Measurements from ENCODE around the gene IPO13.
A peak's percentile ranks its signal among the peaks of the same experiment; 100 is the strongest.

Gene IPO13

GRCh38 chr1:43977376-43978263 lies 30.9 kb downstream of the IPO13 start:
- Histone ChIP-seq H3K4me1 (ENCODE audit: control insufficient read depth, insufficient read depth, low read length) (peaks cover 39% of the 10 kb centered on the region), H3K4me3 (ENCODE audit: low read length) (no peak overlapping the region), H3K27me3 (replicated peaks; ENCODE audit: control insufficient read depth, insufficient read depth, low read length) (no peaks in the 10 kb centered on the region), H3K9ac (ENCODE audit: low read length) (no peak overlapping the region), H3K36me3 (ENCODE audit: control insufficient read depth, insufficient read depth, low read length, severe bottlenecking) (peaks cover 21% of the 10 kb centered on the region), H3K9me3 (ENCODE audit: control insufficient read depth, low read length) (no peaks in the 10 kb centered on the region)
- DNase-seq (ENCODE audit: low read depth), result no peak

- peaks cover 39% of the 10 kb centered on the region for H3K4me1 ChIP-seq (ENCODE audit: control insufficient read depth, insufficient read depth, low read length)
- no peak for DNase-seq (ENCODE audit: low read depth)
- peak overlapping the region; percentile 81 for H3K4me3 ChIP-seq (ENCODE audit: low read length)
- H3K27me3 ChIP-seq (replicated peaks; ENCODE audit: control insufficient read depth, insufficient read depth, low read length), result no peaks in the 10 kb centered on the region
- H3K9ac ChIP-seq (ENCODE audit: low read length), result peak overlapping the region; percentile 86
- no peaks in the 10 kb centered on the region for H3K9me3 ChIP-seq (ENCODE audit: control insufficient read depth, low read length)
- peaks cover 20% of the 10 kb centered on the region for H3K36me3 ChIP-seq (ENCODE audit: control insufficient read depth, insufficient read depth, low read length, severe bottlenecking)
Observed at GRCh38 chr1:43978264-43978550, 31.5 kb downstream of the IPO13 start.

- peaks cover 39% of the 10 kb centered on the region for H3K4me1 ChIP-seq (ENCODE audit: control insufficient read depth, insufficient read depth, low read length)
- DNase-seq (ENCODE audit: low read depth), result peak; percentile 79
- H3K9me3 ChIP-seq (ENCODE audit: control insufficient read depth, low read length), result no peaks in the 10 kb centered on the region
- peak within 1 kb of the TSS; percentile 84 for H3K4me3 ChIP-seq (ENCODE audit: low read length)
- peaks cover 20% of the 10 kb centered on the region for H3K36me3 ChIP-seq (ENCODE audit: control insufficient read depth, insufficient read depth, low read length, severe bottlenecking)
- H3K9ac ChIP-seq (ENCODE audit: low read length), result peak within 1 kb of the TSS; percentile 86
- no peaks in the 10 kb centered on the region for H3K27me3 ChIP-seq (replicated peaks; ENCODE audit: control insufficient read depth, insufficient read depth, low read length)
Observed at GRCh38 chr1:43978551-43979260, 32.0 kb downstream of the IPO13 start, which contains the start of gene B4GALT2. B4GALT2 (plus strand) TSS chr1:43979210; CDS start chr1:43981161, 1,951 bp downstream.

GRCh38 chr1:43979261-43979527 lies 32.4 kb downstream of the IPO13 start:
- peaks cover 36% of the 10 kb centered on the region for H3K4me1 ChIP-seq (ENCODE audit: control insufficient read depth, insufficient read depth, low read length)
- no peak for DNase-seq (ENCODE audit: low read depth)
- H3K36me3 ChIP-seq (ENCODE audit: control insufficient read depth, insufficient read depth, low read length, severe bottlenecking), result peaks cover 20% of the 10 kb centered on the region
- no peaks in the 10 kb centered on the region for H3K27me3 ChIP-seq (replicated peaks; ENCODE audit: control insufficient read depth, insufficient read depth, low read length)
- H3K9ac ChIP-seq (ENCODE audit: low read length), result peak overlapping the region; percentile 83
- peak overlapping the region; percentile 84 for H3K4me3 ChIP-seq (ENCODE audit: low read length)
- H3K9me3 ChIP-seq (ENCODE audit: control insufficient read depth, low read length), result no peaks in the 10 kb centered on the region

- no peaks in the 10 kb centered on the region for H3K9me3 ChIP-seq (ENCODE audit: control insufficient read depth, low read length)
- H3K9ac ChIP-seq (ENCODE audit: low read length), result peak overlapping the region; percentile 83
- H3K36me3 ChIP-seq (ENCODE audit: control insufficient read depth, insufficient read depth, low read length, severe bottlenecking), result peaks cover 20% of the 10 kb centered on the region
- peak overlapping the region; percentile 84 for H3K4me3 ChIP-seq (ENCODE audit: low read length)
- H3K4me1 ChIP-seq (ENCODE audit: control insufficient read depth, insufficient read depth, low read length), result peaks cover 34% of the 10 kb centered on the region
- H3K27me3 ChIP-seq (replicated peaks; ENCODE audit: control insufficient read depth, insufficient read depth, low read length), result no peaks in the 10 kb centered on the region
- DNase-seq (ENCODE audit: low read depth), result peak; percentile 79
Observed at GRCh38 chr1:43979528-43980254, 32.9 kb downstream of the IPO13 start.

GRCh38 chr1:43980255-43981134 lies 33.7 kb downstream of the IPO13 start:
- peaks cover 26% of the 10 kb centered on the region for H3K36me3 ChIP-seq (ENCODE audit: control insufficient read depth, insufficient read depth, low read length, severe bottlenecking)
- H3K27me3 ChIP-seq (replicated peaks; ENCODE audit: control insufficient read depth, insufficient read depth, low read length), result no peaks in the 10 kb centered on the region
- peak; percentile 34 for DNase-seq (ENCODE audit: low read depth)
- peak overlapping the region; percentile 84 for H3K4me3 ChIP-seq (ENCODE audit: low read length)
- peak overlapping the region; percentile 83 for H3K9ac ChIP-seq (ENCODE audit: low read length)
- peaks cover 33% of the 10 kb centered on the region for H3K4me1 ChIP-seq (ENCODE audit: control insufficient read depth, insufficient read depth, low read length)
- no peaks in the 10 kb centered on the region for H3K9me3 ChIP-seq (ENCODE audit: control insufficient read depth, low read length)

GRCh38 chr1:43981135-43981491 lies 34.4 kb downstream of the IPO13 start:
- no peak overlapping the region for H3K4me3 ChIP-seq (ENCODE audit: low read length)
- peaks cover 32% of the 10 kb centered on the region for H3K36me3 ChIP-seq (ENCODE audit: control insufficient read depth, insufficient read depth, low read length, severe bottlenecking)
- peaks cover 27% of the 10 kb centered on the region for H3K4me1 ChIP-seq (ENCODE audit: control insufficient read depth, insufficient read depth, low read length)
- H3K9me3 ChIP-seq (ENCODE audit: control insufficient read depth, low read length), result no peaks in the 10 kb centered on the region
- H3K9ac ChIP-seq (ENCODE audit: low read length), result no peak overlapping the region
- no peaks in the 10 kb centered on the region for H3K27me3 ChIP-seq (replicated peaks; ENCODE audit: control insufficient read depth, insufficient read depth, low read length)
- no peak for DNase-seq (ENCODE audit: low read depth)

GRCh38 chr1:43981636-43982035 lies 34.9 kb downstream of the IPO13 start:
- no peak for DNase-seq (ENCODE audit: low read depth)
- H3K9me3 ChIP-seq (ENCODE audit: control insufficient read depth, low read length), result no peaks in the 10 kb centered on the region
- H3K36me3 ChIP-seq (ENCODE audit: control insufficient read depth, insufficient read depth, low read length, severe bottlenecking), result peaks cover 27% of the 10 kb centered on the region
- H3K4me1 ChIP-seq (ENCODE audit: control insufficient read depth, insufficient read depth, low read length), result peaks cover 22% of the 10 kb centered on the region
- H3K9ac ChIP-seq (ENCODE audit: low read length), result no peak overlapping the region
- H3K27me3 ChIP-seq (replicated peaks; ENCODE audit: control insufficient read depth, insufficient read depth, low read length), result no peaks in the 10 kb centered on the region
- no peak overlapping the region for H3K4me3 ChIP-seq (ENCODE audit: low read length)

- H3K4me1 ChIP-seq (ENCODE audit: control insufficient read depth, insufficient read depth, low read length), result peaks cover 19% of the 10 kb centered on the region
- no peaks in the 10 kb centered on the region for H3K27me3 ChIP-seq (replicated peaks; ENCODE audit: control insufficient read depth, insufficient read depth, low read length)
- peaks cover 21% of the 10 kb centered on the region for H3K36me3 ChIP-seq (ENCODE audit: control insufficient read depth, insufficient read depth, low read length, severe bottlenecking)
- no peak for DNase-seq (ENCODE audit: low read depth)
- H3K4me3 ChIP-seq (ENCODE audit: low read length), result no peak overlapping the region
- no peak overlapping the region for H3K9ac ChIP-seq (ENCODE audit: low read length)
- no peaks in the 10 kb centered on the region for H3K9me3 ChIP-seq (ENCODE audit: control insufficient read depth, low read length)
Observed at GRCh38 chr1:43982241-43982640, 35.5 kb downstream of the IPO13 start.

- Histone ChIP-seq H3K27me3 (replicated peaks; ENCODE audit: control insufficient read depth, insufficient read depth, low read length) (no peaks in the 10 kb centered on the region), H3K4me1 (ENCODE audit: control insufficient read depth, insufficient read depth, low read length) (peaks cover 19% of the 10 kb centered on the region), H3K4me3 (ENCODE audit: low read length) (no peak overlapping the region), H3K9me3 (ENCODE audit: control insufficient read depth, low read length) (no peaks in the 10 kb centered on the region), H3K36me3 (ENCODE audit: control insufficient read depth, insufficient read depth, low read length, severe bottlenecking) (peaks cover 15% of the 10 kb centered on the region), H3K9ac (ENCODE audit: low read length) (no peak overlapping the region)
- no peak for DNase-seq (ENCODE audit: low read depth)
Observed at GRCh38 chr1:43982808-43983207, 36.1 kb downstream of the IPO13 start.
